Prostate gland (tissue), 2 donors: ENCODE results near the gene SYNE1. TPM values are rescaled to one million over a fixed set of nuclear protein-coding genes. Genes with fewer than 3 reads are reported as not detected.

Source experiments
- DNase-seq: peaks from one replicate; pipeline ENCODE4 v3.0.0-alpha.2; 2019; ENCODE audit warnings: low spot score
- H3K27ac ChIP-seq, 2 donors: fragments of 200-600 bp; sonication (generic); 2 replicates each; pipeline ENCODE4 v1.5.1; 2017 to 2019
- H3K27me3 ChIP-seq: fragments of 200-600 bp; sonication (generic); replicated peaks from 2 replicates; pipeline ENCODE4 v1.5.1; 2019; ENCODE audit not compliant: insufficient read depth
- H3K36me3 ChIP-seq, 2 donors: fragments of 200-600 bp; sonication (generic); 1 replicate in 1 of 2; 2 replicates in 1 of 2; pipeline versions ENCODE4 v1.5.1 to v1.8.1; 2017 to 2019
- H3K4me1 ChIP-seq: fragments of 200-600 bp; sonication (generic); replicated peaks from 2 replicates; pipeline ENCODE4 v1.5.1; 2019
- H3K4me3 ChIP-seq, 2 donors: fragments of 200-600 bp; sonication (generic); 2 replicates each; pipeline ENCODE4 v1.5.1; 2017 to 2019
- H3K9me3 ChIP-seq: fragments of 200-600 bp; sonication (generic); 2 replicates; pipeline ENCODE4 v1.5.1; 2017
- POLR2A ChIP-seq: fragments of 450-650 bp; IDR thresholded peaks from one replicate; pipeline ENCODE4 v1.6.1; 2016; ENCODE audit warnings: antibody characterized with exemption, mild to moderate bottlenecking
- POLR2AphosphoS5 ChIP-seq: sonication (generic); formaldehyde crosslinking; IDR thresholded peaks from one replicate; pipeline ENCODE4 v1.6.1; 2017; ENCODE audit warnings: antibody characterized with exemption
- WGBS: methylation state at CpG from one replicate; pipeline ENCODE4 v1.1.5; 2018; 5-methylcytosine and 5-hydroxymethylcytosine counted together
- intact Hi-C: fragments of 100-400 bp; cut with DNase I; formaldehyde crosslinking; loops from one replicate; pipeline ENCODE4 v1.14.2; 2022
- total RNA-seq, 2 donors: library from RNA; depleted of rRNA; stranded (reverse); fragments of >200 nt; gene quantifications; one replicate each; pipeline ENCODE4 v1.1.0, GENCODE V29; 2016
- TF ChIP-seq, protein P1 (sequence below), 4 experiments: fragments of 200-600 bp in 2 of 4; fragments of 450-650 bp in 2 of 4; sonication (generic) in 2 of 4; IDR thresholded peaks; 1 replicate in 3 of 4; 2 replicates in 1 of 4; pipeline ENCODE4 v1.5.1; 2016 to 2019; ENCODE audit warnings: antibody characterized with exemption in 4 of 4, mild to moderate bottlenecking in 2 of 4, moderate library complexity in 2 of 4

The SYNE1 gene
- total RNA-seq, 2 donors from 2014 or later, result 36.5 to 154 TPM

DNA sequence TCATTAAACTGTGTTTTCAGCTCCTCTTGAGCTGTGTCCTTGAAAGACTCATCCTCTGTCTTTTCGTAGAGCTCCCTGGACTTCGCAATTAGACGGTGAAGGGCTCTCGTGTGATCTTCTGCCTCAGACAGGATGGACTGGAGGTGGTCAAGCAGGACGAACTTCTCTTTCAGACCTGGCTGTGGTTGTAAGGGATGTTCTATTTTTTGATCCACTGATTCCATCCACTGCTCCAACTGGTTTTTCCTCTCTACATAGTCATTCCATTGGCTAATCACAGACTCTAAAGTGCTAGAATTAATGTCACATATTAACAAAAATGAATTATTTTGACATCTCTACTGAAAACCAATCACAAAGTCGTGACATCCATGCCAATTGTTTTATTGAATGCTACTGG is 250.1 kb downstream of the SYNE1 start:
- 74% methylated on average over 6 of the region's 6 CpGs for WGBS
- no peak overlapping the region for H3K27ac ChIP-seq

DNA sequence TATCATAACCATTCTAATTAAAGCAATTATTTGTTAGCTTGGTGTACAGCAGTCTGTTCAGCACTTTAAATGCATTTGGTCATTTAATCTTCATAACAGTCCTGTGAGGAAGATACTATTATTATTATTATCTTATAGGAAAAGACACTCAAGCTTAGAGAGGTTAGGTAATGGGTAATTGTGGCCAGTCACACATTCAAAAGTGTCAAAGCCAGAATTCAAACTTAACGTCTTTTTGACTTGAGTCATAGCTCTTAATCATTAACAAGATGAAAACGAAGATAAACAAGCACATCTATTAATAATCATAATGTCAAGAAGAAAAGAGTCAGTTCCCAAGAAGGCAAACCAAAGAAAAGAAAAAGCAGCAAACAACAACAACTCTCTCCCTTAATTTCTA is 251.0 kb downstream of the SYNE1 start:
- TF ChIP-seq POLR2AphosphoS5 (no peak), POLR2A (no peak)
- TF ChIP-seq, protein P1, sequence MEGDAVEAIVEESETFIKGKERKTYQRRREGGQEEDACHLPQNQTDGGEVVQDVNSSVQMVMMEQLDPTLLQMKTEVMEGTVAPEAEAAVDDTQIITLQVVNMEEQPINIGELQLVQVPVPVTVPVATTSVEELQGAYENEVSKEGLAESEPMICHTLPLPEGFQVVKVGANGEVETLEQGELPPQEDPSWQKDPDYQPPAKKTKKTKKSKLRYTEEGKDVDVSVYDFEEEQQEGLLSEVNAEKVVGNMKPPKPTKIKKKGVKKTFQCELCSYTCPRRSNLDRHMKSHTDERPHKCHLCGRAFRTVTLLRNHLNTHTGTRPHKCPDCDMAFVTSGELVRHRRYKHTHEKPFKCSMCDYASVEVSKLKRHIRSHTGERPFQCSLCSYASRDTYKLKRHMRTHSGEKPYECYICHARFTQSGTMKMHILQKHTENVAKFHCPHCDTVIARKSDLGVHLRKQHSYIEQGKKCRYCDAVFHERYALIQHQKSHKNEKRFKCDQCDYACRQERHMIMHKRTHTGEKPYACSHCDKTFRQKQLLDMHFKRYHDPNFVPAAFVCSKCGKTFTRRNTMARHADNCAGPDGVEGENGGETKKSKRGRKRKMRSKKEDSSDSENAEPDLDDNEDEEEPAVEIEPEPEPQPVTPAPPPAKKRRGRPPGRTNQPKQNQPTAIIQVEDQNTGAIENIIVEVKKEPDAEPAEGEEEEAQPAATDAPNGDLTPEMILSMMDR (IDR thresholded peaks at IDR 0.05), result no peak
- DNase-seq, result no peak
- Histone ChIP-seq H3K4me3 (no peak overlapping the region), H3K4me1 (no peaks in the 10 kb centered on the region), H3K27me3 (no peaks in the 10 kb centered on the region), H3K27ac (no peak overlapping the region), H3K36me3 (no peaks in the 10 kb centered on the region), H3K9me3 (no peaks in the 10 kb centered on the region)
- WGBS, result 44% methylated on average over 2 of the region's 2 CpGs
- intact Hi-C loops, result no loop called here

More for the DNA sequence above, 250.1 kb downstream of the SYNE1 start:
- H3K36me3 ChIP-seq, result no peaks in the 10 kb centered on the region
- intact Hi-C loops, result no loop called here
- no peak for TF ChIP-seq POLR2AphosphoS5
- TF ChIP-seq POLR2A, result no peak
- TF ChIP-seq, protein P1 (IDR thresholded peaks at IDR 0.05), result no peak
- no peak overlapping the region for H3K4me3 ChIP-seq
- no peaks in the 10 kb centered on the region for H3K4me1 ChIP-seq
- H3K9me3 ChIP-seq, result no peaks in the 10 kb centered on the region
- no peak for DNase-seq
- H3K27me3 ChIP-seq, result no peaks in the 10 kb centered on the region

DNA sequence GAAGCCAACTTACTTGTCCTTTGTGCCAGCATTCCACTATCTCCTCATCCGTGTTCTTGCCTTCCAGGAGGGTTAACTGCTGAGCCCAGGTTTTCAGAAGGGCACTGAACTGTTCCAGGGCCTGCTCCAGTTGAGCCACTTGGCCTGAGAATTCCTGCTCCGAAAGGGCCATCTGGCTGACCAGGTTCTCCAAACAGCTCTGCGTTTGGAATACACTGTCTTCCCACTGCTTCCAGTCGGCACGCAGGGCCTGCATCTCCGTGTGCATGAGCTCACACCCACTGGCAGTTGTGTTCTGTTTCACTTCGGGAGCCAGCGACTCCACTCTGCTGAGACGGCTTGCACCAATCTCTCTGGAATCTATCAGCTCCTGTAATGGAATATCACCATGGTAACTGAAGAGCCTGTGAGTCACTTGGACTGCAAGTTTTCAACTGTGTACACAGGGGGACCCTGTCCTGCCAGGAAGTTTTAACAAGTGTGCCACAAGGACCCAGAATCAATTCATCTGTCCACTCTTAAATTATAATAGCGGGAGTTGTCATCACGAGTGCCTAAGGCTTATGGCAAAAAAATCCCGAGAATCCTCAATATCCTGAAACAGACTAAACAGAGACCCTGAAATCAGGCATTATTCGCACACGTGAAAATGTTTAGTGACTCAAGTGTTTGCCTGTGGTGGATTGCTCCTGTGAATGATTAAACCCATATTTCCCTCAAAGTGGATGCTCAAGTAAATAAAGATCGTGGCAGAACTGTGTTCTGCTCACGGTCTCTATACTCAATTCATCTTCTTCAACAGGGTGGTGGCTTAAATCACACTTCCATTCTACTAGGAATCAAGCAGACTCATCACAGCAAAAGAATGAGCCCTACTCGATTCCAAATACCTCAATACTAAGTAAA is 255.9 kb downstream of the SYNE1 start:
- H3K36me3 ChIP-seq, result no peaks in the 10 kb centered on the region
- WGBS, result 11% methylated on average over 17 of the region's 17 CpGs
- no peaks in the 10 kb centered on the region for H3K9me3 ChIP-seq
- TF ChIP-seq POLR2AphosphoS5, result peak; percentile 15
- TF ChIP-seq, protein P1 (IDR thresholded peaks at IDR 0.05), result no peak
- H3K4me3 ChIP-seq, result peak overlapping the region; percentile 18 to 19
- DNase-seq, result peak; percentile 10
- intact Hi-C loops, result no loop called here
- H3K27me3 ChIP-seq, result no peaks in the 10 kb centered on the region
- H3K27ac ChIP-seq, result peak overlapping the region; percentile 61 to 78
- no peaks in the 10 kb centered on the region for H3K4me1 ChIP-seq

DNA sequence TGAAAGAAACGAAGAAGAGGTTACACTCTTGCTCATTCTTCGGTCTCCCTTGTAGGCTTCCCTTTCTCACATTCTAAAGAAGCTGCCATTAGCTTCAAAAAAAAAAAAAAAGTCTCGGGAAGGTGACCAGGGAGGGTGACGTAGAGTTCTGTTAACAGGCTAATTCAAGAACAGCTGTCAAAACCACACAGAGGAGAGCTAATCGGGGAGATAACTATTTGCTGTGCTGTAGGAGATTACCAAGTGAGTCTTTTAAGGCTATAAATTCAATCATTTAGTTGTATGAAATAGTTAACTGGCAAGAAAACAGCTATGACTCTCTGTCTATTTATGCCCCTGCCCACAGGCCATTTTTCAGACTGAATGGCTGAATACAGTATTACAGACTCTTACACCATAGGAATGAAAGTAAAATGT is 256.8 kb downstream of the SYNE1 start:
- intact Hi-C loops, result no loop called here
- 12% methylated on average over 5 of the region's 5 CpGs for WGBS
- DNase-seq, result no peak
- no peaks in the 10 kb centered on the region for H3K36me3 ChIP-seq
- no peak for TF ChIP-seq POLR2A
- TF ChIP-seq, protein P1 (IDR thresholded peaks at IDR 0.05), result no peak
- TF ChIP-seq POLR2AphosphoS5, result no peak
- no peaks in the 10 kb centered on the region for H3K27me3 ChIP-seq
- no peaks in the 10 kb centered on the region for H3K9me3 ChIP-seq
- peak overlapping the region; percentile 61 to 78 for H3K27ac ChIP-seq
- no peaks in the 10 kb centered on the region for H3K4me1 ChIP-seq
- H3K4me3 ChIP-seq, result peak overlapping the region; percentile 18 to 19

DNA sequence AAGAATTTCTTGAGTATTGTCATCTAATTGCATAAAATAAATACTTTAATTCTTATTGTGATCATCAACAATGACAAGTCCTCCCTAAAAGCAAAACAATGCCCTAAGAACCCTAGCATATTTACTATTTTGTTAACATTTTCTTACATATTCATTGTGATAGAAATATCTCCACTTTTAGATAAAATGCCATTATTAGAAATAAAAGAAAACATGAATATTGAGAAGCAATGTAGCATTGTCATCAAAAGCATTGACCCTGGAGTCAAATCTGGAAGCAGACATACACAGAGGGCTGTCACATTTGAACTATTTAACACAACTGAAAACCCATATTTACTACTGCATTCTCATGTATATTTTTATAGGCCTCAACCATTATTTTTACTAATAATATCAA is 257.7 kb downstream of the SYNE1 start:
- Histone ChIP-seq H3K9me3 (no peaks in the 10 kb centered on the region), H3K4me3 (peak overlapping the region in 1 of 2 donors; percentile 19), H3K27ac (peak overlapping the region; percentile 61 to 78), H3K27me3 (no peaks in the 10 kb centered on the region), H3K4me1 (no peaks in the 10 kb centered on the region), H3K36me3 (no peaks in the 10 kb centered on the region)
- TF ChIP-seq POLR2A (no peak), POLR2AphosphoS5 (no peak)
- TF ChIP-seq, protein P1 (IDR thresholded peaks at IDR 0.05), result no peak
- no peak for DNase-seq
- intact Hi-C loops, result no loop called here
